ENCODE data around the gene TMPRSS11D. TPM values are rescaled to one million over a fixed set of nuclear protein-coding genes. Genes with fewer than 3 reads are reported as not detected.

TMPRSS11D gene
- total and polyA plus RNA-seq, 2 donors (not counting 3 experiments of a cell fraction or from before 2014, with no cell fraction given), result 0.03 TPM; not detected in 1

GRCh38 chr4:67933038-67933437, 49.2 kb upstream of the TMPRSS11D start:
- no TSS peak for BruUV-seq (replicated peaks)

More at GRCh38 chr4:67933038-67933437, 49.2 kb upstream of the TMPRSS11D start:
- Histone ChIP-seq H3K9me1 (replicated peaks; ENCODE audit: control insufficient read depth, extremely low read depth, insufficient read depth, low read length) (no peaks in the 10 kb centered on the region), H3K27ac (ENCODE audit: insufficient read depth, low read depth, low read length) (no peak overlapping the region), H3K4me3 (replicated peaks in 1 of 3; ENCODE audit: insufficient read depth in 1 of 3, low read depth in 1 of 3, low read length in 3 of 3) (no peak overlapping the region), H3K9ac (replicated peaks; ENCODE audit: extremely low read depth, insufficient read depth, low read length) (no peak overlapping the region), H3K4me1 (ENCODE audit: control insufficient read depth, extremely low read depth, insufficient read depth, low read length) (no peaks in the 10 kb centered on the region), H3K79me2 (ENCODE audit: control insufficient read depth, insufficient read depth, low read length) (no peaks in the 10 kb centered on the region), H3K36me3 (ENCODE audit: control insufficient read depth in 2 of 2, extremely low read depth in 1 of 2, insufficient read depth in 2 of 2, low read length in 2 of 2) (no peaks in the 10 kb centered on the region), H4K20me1 (replicated peaks; ENCODE audit: control insufficient read depth, extremely low read depth, insufficient read depth, low read length) (no peaks in the 10 kb centered on the region), H3K4me2 (ENCODE audit: insufficient read depth, low read length) (no peak overlapping the region), H3K9me3 (replicated peaks; ENCODE audit: control insufficient read depth, insufficient read depth, low read length) (no peaks in the 10 kb centered on the region), H3K27me3 (ENCODE audit: control insufficient read depth in 2 of 2, insufficient read depth in 2 of 2, low read length in 2 of 2) (peaks cover 0 to 1% of the 10 kb centered on the region in 2 experiments), H2AFZ (ENCODE audit: low read depth, low read length) (no peak overlapping the region)
- intact Hi-C loops (cut with micrococcal nuclease) (no loop called here), dilution Hi-C loops (cut with MboI; ENCODE audit: extremely low pct_ligation_motif_present, low sequenced_read_pairs) (no loop called here)
- no peak for TF ChIP-seq EZH2 (IDR thresholded peaks at IDR 0.05; ENCODE audit: borderline replicate concordance, low read depth, low read length, severe bottlenecking)
- TF ChIP-seq, protein P1, sequence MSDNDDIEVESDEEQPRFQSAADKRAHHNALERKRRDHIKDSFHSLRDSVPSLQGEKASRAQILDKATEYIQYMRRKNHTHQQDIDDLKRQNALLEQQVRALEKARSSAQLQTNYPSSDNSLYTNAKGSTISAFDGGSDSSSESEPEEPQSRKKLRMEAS (IDR thresholded peaks at IDR 0.05; ENCODE audit: insufficient read depth, insufficient read length), result no peak
- TF ChIP-seq POLR2A (IDR thresholded peaks at IDR 0.05; ENCODE audit: low read depth, low read length), result no peak
- no peak for TF ChIP-seq FOS (IDR thresholded peaks at IDR 0.05; ENCODE audit: borderline replicate concordance, insufficient read depth, low read length)
- no peak for TF ChIP-seq POLR2AphosphoS5 (IDR thresholded peaks at IDR 0.05; ENCODE audit: insufficient read depth, low read depth, low read length)
- no peak for TF ChIP-seq MYC (IDR thresholded peaks at IDR 0.05; ENCODE audit: low read depth, low read length)
- TF ChIP-seq JUN (IDR thresholded peaks at IDR 0.05; ENCODE audit: borderline replicate concordance, insufficient read depth, insufficient read length, low read depth), result no peak
- no peak for TF ChIP-seq CTCF (IDR thresholded peaks at IDR 0.05; ENCODE audit: extremely low read depth in 1 of 2, insufficient read depth in 1 of 2, low read depth in 1 of 2, low read length in 2 of 2)
- no peak for TF ChIP-seq GATA2 (IDR thresholded peaks at IDR 0.05; ENCODE audit: insufficient read depth, insufficient read length, low read depth, low read length)
- DNase-seq (ENCODE audit: low read depth, low spot score) (no peak), FAIRE-seq (no peak)
- ChIA-PET POLR2A (no interaction called here), CTCF (no interaction called here)

All from endothelial cell of umbilical vein (primary cell).